Measurements from ENCODE around the gene CACNA1B.

The CACNA1B gene

GRCh38 chr9:138020120-138020794 is 142.7 kb downstream of the CACNA1B start:
- DNase-seq, result no peak

- DNase-seq, result no peak
Measured at GRCh38 chr9:138020795-138021182, 143.2 kb downstream of the CACNA1B start.

- DNase-seq, result no peak
Measured at GRCh38 chr9:138021251-138022056, 143.9 kb downstream of the CACNA1B start.

- DNase-seq, result peak in 1 of 2 experiments; percentile 30
Measured at GRCh38 chr9:138022121-138022741, 144.6 kb downstream of the CACNA1B start.

- no peak for DNase-seq
Measured at GRCh38 chr9:138022756-138023393, 145.3 kb downstream of the CACNA1B start.

GRCh38 chr9:138023394-138024124 is 146.0 kb downstream of the CACNA1B start:
- DNase-seq, result no peak

GRCh38 chr9:138024131-138024530 is 146.5 kb downstream of the CACNA1B start:
- DNase-seq, result no peak

- no peak for DNase-seq
Measured at GRCh38 chr9:138024831-138025291, 147.3 kb downstream of the CACNA1B start.

GRCh38 chr9:138025417-138025816 is 147.8 kb downstream of the CACNA1B start:
- DNase-seq, result no peak

- no peak for DNase-seq
Measured at GRCh38 chr9:138025908-138026307, 148.3 kb downstream of the CACNA1B start.

GRCh38 chr9:138028596-138028995 is 151.0 kb downstream of the CACNA1B start:
- DNase-seq, result no peak

GRCh38 chr9:138031186-138031585 is 153.6 kb downstream of the CACNA1B start:
- DNase-seq, result no peak

GRCh38 chr9:138033950-138034349 is 156.4 kb downstream of the CACNA1B start:
- DNase-seq, result no peak

- no peak for DNase-seq
Measured at GRCh38 chr9:138037140-138037539, 159.6 kb downstream of the CACNA1B start.

- no peak for DNase-seq
Measured at GRCh38 chr9:138038244-138038671, 160.7 kb downstream of the CACNA1B start.

- no peak for DNase-seq
Measured at GRCh38 chr9:138040446-138041430, 163.2 kb downstream of the CACNA1B start.

GRCh38 chr9:138042146-138042545 is 164.6 kb downstream of the CACNA1B start:
- no peak for DNase-seq

GRCh38 chr9:138042640-138043039 is 165.1 kb downstream of the CACNA1B start:
- no peak for DNase-seq

- DNase-seq, result no peak
Measured at GRCh38 chr9:138043061-138043410, 165.5 kb downstream of the CACNA1B start.

- DNase-seq, result no peak
Measured at GRCh38 chr9:138043411-138044345, 166.1 kb downstream of the CACNA1B start.
